Muscle layer of duodenum (tissue), 2 donors: ENCODE measurements around the gene ZFR2.

Source experiments
- H3K27ac ChIP-seq: one replicate; pipeline ENCODE4 v1.7.0; 2013; ENCODE audit warnings: mild to moderate bottlenecking, low read length
- H3K27me3 ChIP-seq: one replicate; pipeline ENCODE4 v1.7.0; 2013; ENCODE audit warnings: low read depth, mild to moderate bottlenecking, control low read depth, low read length
- H3K36me3 ChIP-seq, 2 donors: one replicate each; pipeline ENCODE4 v1.7.0; 2013; ENCODE audit warnings: low read length in 2 of 2, control low read depth in 1 of 2, mild to moderate bottlenecking in 1 of 2; ENCODE audit not compliant: insufficient read depth in 2 of 2, control insufficient read depth in 1 of 2
- H3K4me1 ChIP-seq, 2 donors: one replicate each; pipeline ENCODE4 v1.7.0; 2013; ENCODE audit warnings: low read length in 2 of 2, mild to moderate bottlenecking in 2 of 2, control low read depth in 1 of 2, moderate library complexity in 1 of 2; ENCODE audit not compliant: insufficient read depth in 2 of 2, control insufficient read depth in 1 of 2
- H3K4me3 ChIP-seq, 2 donors: one replicate each; pipeline ENCODE4 v1.7.0; 2013; ENCODE audit warnings: low read length in 2 of 2, low read depth in 1 of 2, mild to moderate bottlenecking in 1 of 2
- H3K9me3 ChIP-seq, 2 donors: one replicate each; pipeline ENCODE4 v1.7.0; 2013; ENCODE audit warnings: low read length in 2 of 2, control low read depth in 1 of 2, mild to moderate bottlenecking in 1 of 2; ENCODE audit not compliant: control insufficient read depth in 1 of 2
- donor health status: healthy.

Gene ZFR2

GRCh38 chr19:3809881-3810707, 58.7 kb downstream of the ZFR2 start:
- no peak overlapping the region for H3K4me3 ChIP-seq
- no peak overlapping the region for H3K27ac ChIP-seq
- no peaks in the 10 kb centered on the region for H3K36me3 ChIP-seq
- no peaks in the 10 kb centered on the region for H3K27me3 ChIP-seq
- no peaks in the 10 kb centered on the region for H3K9me3 ChIP-seq
- no peaks in the 10 kb centered on the region for H3K4me1 ChIP-seq

DNA sequence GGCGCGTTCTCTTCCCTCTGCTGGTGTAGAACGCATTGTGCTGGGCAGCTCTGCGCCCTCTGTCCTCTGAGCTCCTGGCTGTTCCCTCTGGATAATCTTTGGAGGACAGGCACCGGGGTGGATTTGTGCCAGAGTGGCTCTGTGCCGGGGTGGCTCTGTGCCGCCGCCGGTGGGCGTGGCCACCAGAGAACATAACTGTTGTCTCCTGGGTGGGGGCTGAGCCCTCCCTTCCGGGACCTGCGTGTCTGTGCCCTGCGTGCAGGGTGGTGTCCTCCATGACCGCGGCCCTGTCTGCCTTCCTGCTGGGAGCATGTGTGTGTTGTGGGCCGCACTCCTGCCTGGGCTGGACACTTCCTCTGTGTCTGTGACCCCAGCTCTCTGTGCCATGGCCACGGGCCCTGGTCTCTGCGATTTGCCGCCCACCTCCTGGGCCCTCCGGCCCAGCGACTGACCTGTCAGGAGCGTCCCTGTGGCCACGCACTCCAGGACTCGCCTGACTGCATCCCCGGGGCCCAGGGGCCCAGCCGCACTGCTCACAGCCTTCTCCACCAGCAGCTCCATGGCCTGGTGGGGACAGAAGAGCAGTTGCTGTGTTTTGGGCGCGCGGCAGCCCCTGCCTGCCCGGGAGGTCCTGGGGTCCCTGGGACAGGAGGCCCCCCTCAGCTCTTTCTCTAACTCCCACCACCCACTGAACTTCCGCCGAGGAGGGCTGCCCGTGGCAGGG, 60.3 kb downstream of the ZFR2 start:
- no peaks in the 10 kb centered on the region for H3K4me1 ChIP-seq
- H3K9me3 ChIP-seq, result no peaks in the 10 kb centered on the region
- H3K4me3 ChIP-seq, result no peak overlapping the region
- H3K27ac ChIP-seq, result no peak overlapping the region
- no peaks in the 10 kb centered on the region for H3K27me3 ChIP-seq
- H3K36me3 ChIP-seq, result no peaks in the 10 kb centered on the region

- no peaks in the 10 kb centered on the region for H3K4me1 ChIP-seq
- H3K36me3 ChIP-seq, result no peaks in the 10 kb centered on the region
- H3K4me3 ChIP-seq, result no peak overlapping the region
- H3K27me3 ChIP-seq, result no peaks in the 10 kb centered on the region
- no peak overlapping the region for H3K27ac ChIP-seq
- H3K9me3 ChIP-seq, result no peaks in the 10 kb centered on the region
Observed at GRCh38 chr19:3807574-3808354, 61.1 kb downstream of the ZFR2 start.

DNA sequence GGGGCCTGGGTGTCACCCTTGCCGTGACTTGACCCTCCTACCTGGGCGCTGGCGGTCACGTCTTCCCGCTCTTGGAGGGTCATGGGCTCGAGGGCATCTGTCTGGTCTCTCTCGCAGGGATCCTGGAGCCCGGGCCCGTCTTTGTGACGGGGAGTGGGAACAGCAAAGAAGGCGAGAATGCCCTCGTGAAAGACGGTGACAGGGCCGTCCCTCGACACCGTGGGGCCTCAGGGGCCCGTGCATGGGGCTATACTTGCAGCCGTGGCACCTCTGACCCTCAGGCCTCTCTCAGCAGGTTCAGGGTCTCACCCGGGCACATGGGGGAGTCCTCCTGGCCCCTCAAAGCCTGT, 61.7 kb downstream of the ZFR2 start:
- Histone ChIP-seq H3K4me3 (no peak overlapping the region), H3K27me3 (no peaks in the 10 kb centered on the region), H3K36me3 (no peaks in the 10 kb centered on the region), H3K9me3 (no peaks in the 10 kb centered on the region), H3K27ac (no peak overlapping the region), H3K4me1 (no peaks in the 10 kb centered on the region)

GRCh38 chr19:3805859-3806258, 63.0 kb downstream of the ZFR2 start:
- H3K27ac ChIP-seq, result no peak overlapping the region
- peaks cover 7% of the 10 kb centered on the region for H3K27me3 ChIP-seq
- H3K4me3 ChIP-seq, result no peak overlapping the region
- H3K9me3 ChIP-seq, result no peaks in the 10 kb centered on the region
- H3K36me3 ChIP-seq, result no peaks in the 10 kb centered on the region
- H3K4me1 ChIP-seq, result peaks cover 0 to 11% of the 10 kb centered on the region in 2 donors

DNA sequence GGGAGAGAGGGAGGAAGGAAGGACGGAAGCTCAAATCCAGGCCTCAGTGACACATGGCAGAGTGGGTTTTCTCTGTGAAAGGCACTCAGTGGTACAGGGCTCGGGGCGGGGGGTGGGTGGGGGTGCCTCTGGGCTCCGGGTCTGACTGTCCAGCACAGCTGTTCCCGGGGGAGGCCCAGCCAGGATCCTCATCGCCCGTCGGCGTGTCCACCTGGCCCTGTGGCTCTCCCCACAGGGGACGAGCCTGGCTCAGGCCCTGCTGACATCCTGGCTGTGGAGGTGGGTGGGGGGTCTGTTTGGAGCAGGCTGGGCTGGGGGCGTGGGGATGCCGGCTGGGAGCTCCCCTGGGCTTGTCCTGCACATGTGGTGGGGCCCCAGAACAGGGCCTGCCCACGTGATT, 64.4 kb downstream of the ZFR2 start:
- Histone ChIP-seq H3K27me3 (peaks cover 7% of the 10 kb centered on the region), H3K4me3 (no peak overlapping the region), H3K27ac (no peak overlapping the region)

DNA sequence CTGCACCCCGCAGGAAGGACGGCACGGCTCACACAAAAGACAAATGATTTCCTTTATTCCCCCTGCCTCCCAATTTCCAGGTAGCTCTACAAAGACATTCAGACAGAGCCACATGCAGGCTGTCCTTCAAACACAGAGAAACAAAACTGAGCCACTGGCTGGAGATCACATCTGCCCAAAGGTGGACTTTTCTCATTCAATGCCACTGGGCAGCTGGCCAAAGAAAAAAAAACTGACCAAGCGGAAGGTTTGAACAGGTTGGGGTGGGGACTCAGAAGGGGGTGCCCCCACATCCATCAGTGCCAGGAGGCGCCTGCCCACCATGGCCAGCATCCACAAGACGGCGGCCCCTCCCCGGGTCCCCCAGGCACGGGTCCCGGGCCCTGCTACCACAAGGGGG, 64.9 kb downstream of the ZFR2 start:
- Histone ChIP-seq H3K36me3 (no peaks in the 10 kb centered on the region), H3K4me1 (peaks cover 0 to 12% of the 10 kb centered on the region in 2 donors), H3K27ac (no peak overlapping the region), H3K27me3 (peaks cover 11% of the 10 kb centered on the region), H3K4me3 (no peak overlapping the region), H3K9me3 (no peaks in the 10 kb centered on the region)

More for the DNA sequence above, 64.4 kb downstream of the ZFR2 start:
- Histone ChIP-seq H3K9me3 (no peaks in the 10 kb centered on the region), H3K4me1 (peaks cover 0 to 12% of the 10 kb centered on the region in 2 donors), H3K36me3 (no peaks in the 10 kb centered on the region)

DNA sequence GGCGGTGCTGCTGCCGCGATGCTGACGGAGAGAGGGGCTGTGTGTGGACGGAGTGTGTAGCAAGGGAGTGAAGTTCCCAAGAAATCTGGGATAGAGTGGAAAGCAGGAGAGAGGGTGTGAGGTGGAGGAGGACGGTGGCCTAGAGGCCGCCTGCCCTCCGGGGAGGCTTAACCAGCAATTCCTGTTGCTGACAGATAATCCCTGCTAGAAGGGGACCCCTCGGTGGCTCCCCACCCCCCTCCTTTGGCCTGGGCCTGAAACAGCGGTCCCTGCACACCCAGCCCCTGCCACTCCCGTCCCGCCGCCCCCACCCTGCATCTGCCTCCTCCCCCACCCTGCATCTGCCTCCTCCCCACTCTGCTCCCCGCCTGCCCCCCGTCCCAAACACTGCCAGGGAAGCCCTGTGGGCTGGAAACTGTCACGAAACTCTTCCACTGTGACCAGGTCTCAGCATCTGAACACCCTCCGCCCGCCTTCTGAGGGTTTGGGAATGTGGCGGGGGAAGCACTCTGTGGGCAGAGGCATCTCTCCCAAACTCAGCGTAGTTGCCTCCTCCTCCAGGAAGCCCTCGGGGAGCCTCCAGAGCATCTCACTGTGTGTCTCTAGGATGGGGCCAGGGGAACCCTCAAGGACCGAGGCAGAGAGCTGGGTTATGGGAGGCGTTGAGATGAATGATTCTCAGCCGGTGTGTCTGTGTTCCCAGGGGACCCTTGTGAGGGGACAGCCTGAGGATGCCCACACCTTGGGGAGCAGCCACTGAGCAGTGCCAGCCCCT, 65.5 kb downstream of the ZFR2 start:
- Histone ChIP-seq H3K4me3 (no peak overlapping the region), H3K4me1 (peaks cover 0 to 12% of the 10 kb centered on the region in 2 donors), H3K27me3 (peaks cover 11% of the 10 kb centered on the region), H3K36me3 (no peaks in the 10 kb centered on the region), H3K9me3 (no peaks in the 10 kb centered on the region), H3K27ac (no peak overlapping the region)

- Histone ChIP-seq H3K36me3 (no peaks in the 10 kb centered on the region), H3K4me3 (peak overlapping the region in 1 of 2 donors; percentile 53), H3K27ac (no peak overlapping the region), H3K9me3 (peaks cover 0 to 4% of the 10 kb centered on the region in 2 donors), H3K27me3 (peaks cover 11% of the 10 kb centered on the region), H3K4me1 (peaks cover 0 to 12% of the 10 kb centered on the region in 2 donors)
Observed at GRCh38 chr19:3801412-3802096, 67.3 kb downstream of the ZFR2 start.

GRCh38 chr19:3800996-3801395, 67.8 kb downstream of the ZFR2 start:
- Histone ChIP-seq H3K27ac (no peak overlapping the region), H3K4me3 (peak overlapping the region in 1 of 2 donors; percentile 53), H3K4me1 (peaks cover 0 to 12% of the 10 kb centered on the region in 2 donors), H3K36me3 (no peaks in the 10 kb centered on the region), H3K27me3 (peaks cover 11% of the 10 kb centered on the region), H3K9me3 (peaks cover 0 to 5% of the 10 kb centered on the region in 2 donors)
